Hepatocyte (in vitro differentiated cells): Measurements from ENCODE around the gene ZNF354C.

Source experiments
- CTCF ChIP-seq: fragments of 200-600 bp; sonication (generic); IDR thresholded peaks from 2 replicates; pipeline ENCODE4 v1.5.1; 2016; ENCODE audit warnings: antibody characterized with exemption, mild to moderate bottlenecking; ENCODE audit not compliant: poor library complexity
- EZH2 ChIP-seq: fragments of 200-600 bp; sonication (generic); IDR thresholded peaks from 2 replicates; pipeline ENCODE4 v1.6.1; 2016; ENCODE audit warnings: antibody characterized with exemption, mild to moderate bottlenecking, borderline replicate concordance
- EZH2phosphoT487 ChIP-seq: fragments of 200-600 bp; sonication (generic); IDR thresholded peaks from one replicate; pipeline ENCODE4 v1.6.1; 2018; ENCODE audit warnings: antibody characterized with exemption, mild to moderate bottlenecking, low read depth, moderate library complexity; ENCODE audit not compliant: unreplicated experiment, severe bottlenecking

- no peak for TF ChIP-seq EZH2
- TF ChIP-seq CTCF: no peak
- TF ChIP-seq EZH2phosphoT487: no peak
Observed at GRCh38 chr5:179125789-179126505, 65.8 kb downstream of the ZNF354C start.
